ENCODE data around the gene ULK4.
"Not testable (repeated sequence)": the region's sequence is repeated elsewhere in the genome, so short reads cannot be mapped to it uniquely, and the experiment has no call there.

Gene ULK4

DNA sequence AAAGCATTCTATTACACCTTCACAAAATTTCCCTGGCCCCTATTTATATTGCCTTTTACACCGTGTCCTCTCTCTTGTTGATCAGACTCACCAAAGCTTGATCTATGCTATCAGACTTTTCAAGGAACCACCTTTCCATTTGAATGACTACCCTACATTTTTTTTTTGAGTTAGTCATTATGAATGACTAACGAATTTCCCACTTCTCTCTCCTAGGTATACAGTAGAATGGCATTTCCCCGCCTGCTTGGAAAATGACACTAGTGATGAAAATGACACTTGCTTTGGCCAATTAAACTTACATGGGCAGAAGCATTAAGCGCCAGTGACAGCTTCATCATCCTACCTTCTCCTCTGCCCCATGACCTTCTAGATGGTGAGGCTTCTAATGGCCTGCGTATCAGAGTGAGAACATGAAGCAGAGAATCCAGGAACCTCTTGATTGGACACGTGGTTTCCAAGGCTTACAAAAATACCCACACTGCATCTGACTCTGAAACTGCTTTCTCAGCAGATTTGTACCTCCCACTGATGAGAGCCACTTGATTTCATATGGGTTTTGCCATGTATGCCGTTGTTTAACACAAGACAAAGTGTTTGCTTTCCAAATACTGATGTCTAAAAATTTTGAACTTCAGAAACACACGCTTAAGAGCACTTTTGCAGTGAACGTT, 392.1 kb downstream of the ULK4 start:
- H3K4me3 ChIP-seq (ENCODE audit: low read length) = no peak overlapping the region
- TF ChIP-seq, protein P1, sequence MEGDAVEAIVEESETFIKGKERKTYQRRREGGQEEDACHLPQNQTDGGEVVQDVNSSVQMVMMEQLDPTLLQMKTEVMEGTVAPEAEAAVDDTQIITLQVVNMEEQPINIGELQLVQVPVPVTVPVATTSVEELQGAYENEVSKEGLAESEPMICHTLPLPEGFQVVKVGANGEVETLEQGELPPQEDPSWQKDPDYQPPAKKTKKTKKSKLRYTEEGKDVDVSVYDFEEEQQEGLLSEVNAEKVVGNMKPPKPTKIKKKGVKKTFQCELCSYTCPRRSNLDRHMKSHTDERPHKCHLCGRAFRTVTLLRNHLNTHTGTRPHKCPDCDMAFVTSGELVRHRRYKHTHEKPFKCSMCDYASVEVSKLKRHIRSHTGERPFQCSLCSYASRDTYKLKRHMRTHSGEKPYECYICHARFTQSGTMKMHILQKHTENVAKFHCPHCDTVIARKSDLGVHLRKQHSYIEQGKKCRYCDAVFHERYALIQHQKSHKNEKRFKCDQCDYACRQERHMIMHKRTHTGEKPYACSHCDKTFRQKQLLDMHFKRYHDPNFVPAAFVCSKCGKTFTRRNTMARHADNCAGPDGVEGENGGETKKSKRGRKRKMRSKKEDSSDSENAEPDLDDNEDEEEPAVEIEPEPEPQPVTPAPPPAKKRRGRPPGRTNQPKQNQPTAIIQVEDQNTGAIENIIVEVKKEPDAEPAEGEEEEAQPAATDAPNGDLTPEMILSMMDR (conservative IDR thresholded peaks at IDR 0.05; ENCODE audit: low read length) = no peak
- DNase-seq (ENCODE audit: low read depth) = no peak

DNA sequence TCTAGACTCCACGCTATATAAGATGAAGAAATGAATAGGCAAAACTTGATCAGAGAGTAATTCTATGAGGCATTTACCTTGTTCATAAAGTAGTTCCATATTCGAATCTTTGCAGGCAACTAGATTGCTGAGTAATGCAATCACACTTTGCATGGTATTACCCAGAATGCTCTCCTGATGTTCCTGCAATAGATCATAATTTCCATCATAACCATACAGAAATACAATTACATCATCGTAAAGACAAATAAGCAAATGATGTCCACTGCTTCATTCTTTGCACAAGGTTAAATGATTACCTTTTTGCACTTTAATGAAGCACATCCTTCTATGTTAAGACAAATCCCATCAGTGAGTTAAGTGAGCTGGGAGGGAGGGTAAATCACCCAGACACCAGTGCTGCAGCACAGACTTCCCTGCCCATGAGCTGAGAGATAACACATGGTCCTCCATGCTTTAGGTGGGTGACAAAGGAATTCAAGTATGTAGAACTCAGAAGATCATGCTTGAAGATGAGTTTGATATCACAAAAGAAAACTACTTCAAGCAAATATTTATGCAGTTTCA, 395.9 kb downstream of the ULK4 start:
- no peak for DNase-seq (ENCODE audit: low read depth)
- TF ChIP-seq, protein P1 (conservative IDR thresholded peaks at IDR 0.05; ENCODE audit: low read length) = no peak
- no peak overlapping the region for H3K4me3 ChIP-seq (ENCODE audit: low read length)

DNA sequence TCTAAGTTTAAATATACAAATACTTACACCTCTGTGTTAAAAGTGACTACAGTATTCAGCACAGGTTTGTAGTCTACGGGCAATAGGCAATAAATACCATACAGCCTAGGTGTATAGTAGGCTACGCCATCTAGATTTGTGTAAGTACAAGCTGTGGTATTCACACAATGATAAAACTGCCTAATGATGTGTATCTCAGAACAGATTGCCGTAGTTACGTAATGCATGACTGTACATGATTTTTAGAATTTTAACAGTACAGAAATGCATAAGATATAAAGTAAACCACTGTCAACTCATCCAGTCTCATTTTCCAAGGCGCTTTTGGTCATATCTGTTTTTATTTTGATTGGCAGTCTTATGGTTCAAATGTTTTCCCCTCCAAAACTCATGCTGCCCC, 396.9 kb downstream of the ULK4 start:
- no peak for DNase-seq (ENCODE audit: low read depth)
- no peak overlapping the region for H3K4me3 ChIP-seq (ENCODE audit: low read length)
- TF ChIP-seq, protein P1 (conservative IDR thresholded peaks at IDR 0.05; ENCODE audit: low read length) = no peak

DNA sequence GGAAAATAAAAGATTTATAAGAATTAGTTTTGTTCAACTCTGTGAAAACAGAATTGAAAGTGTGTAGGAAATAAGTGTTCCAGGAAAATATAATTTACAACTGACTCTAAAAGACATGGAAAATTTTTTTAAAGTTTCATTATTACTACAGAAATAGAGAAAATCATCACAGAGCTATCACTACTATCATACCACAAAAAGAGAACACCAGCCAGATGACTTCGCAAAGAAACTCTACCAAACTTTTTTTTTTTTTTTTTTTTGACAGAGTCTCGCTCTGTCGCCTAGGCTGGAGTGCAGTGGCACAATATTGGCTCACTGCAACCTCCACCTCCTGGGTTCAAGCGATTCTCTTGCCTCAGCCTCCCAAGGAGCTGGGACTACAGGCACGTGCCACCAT, 405.7 kb downstream of the ULK4 start:
- DNase-seq (ENCODE audit: low read depth) = not testable (repeated sequence)

DNA sequence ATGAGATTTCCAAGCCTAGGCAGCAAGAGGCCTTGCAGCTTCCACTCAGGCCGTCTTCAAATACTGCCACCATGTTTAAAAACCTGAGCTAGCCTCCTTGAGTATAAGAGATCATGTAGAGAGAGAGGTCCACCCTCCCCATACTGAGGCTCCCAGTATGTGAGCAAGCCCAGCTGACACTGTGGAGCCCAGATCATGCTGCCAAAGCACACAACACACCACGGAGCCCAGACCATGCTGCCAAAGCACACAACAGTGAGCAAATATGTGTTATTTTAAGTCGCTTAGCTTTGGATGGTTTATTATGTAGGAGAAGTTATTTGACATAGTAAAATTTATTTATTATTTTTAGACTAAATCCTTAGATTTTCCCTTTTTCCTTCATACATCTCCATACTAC, 428.9 kb downstream of the ULK4 start:
- no peak overlapping the region for H3K4me3 ChIP-seq (ENCODE audit: low read length)
- DNase-seq (ENCODE audit: low read depth) = no peak
- TF ChIP-seq, protein P1 (conservative IDR thresholded peaks at IDR 0.05; ENCODE audit: low read length) = no peak

More for the DNA sequence above, 405.7 kb downstream of the ULK4 start:
- H3K4me3 ChIP-seq (ENCODE audit: low read length) = not testable (repeated sequence)

DNA sequence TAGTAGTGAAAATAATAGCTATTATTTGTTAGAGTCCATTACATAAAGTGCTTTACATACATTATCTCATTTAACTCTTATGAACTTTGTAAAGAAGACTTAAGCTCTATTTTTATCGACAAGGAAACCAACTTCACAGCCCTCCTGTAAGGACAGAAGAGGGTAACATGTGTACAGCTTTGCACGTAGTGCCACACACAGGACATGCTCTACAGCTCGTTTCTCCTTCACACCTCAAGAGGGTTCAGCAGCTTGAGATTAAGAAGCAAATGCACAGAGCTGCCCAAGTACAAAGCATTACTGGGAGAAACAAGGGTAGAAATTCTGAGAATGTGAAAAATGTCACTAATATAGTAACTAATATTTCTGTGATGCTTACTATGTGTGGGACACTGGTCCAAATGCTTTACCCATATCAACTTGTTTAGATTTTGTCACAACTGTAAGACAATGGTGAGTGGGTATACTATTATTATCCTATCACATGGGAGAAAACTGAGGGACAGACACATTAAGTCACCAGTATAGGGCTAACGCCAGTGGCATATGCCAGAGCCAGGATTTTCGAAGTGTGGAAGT, 434.8 kb downstream of the ULK4 start:
- TF ChIP-seq, protein P1 (conservative IDR thresholded peaks at IDR 0.05; ENCODE audit: low read length) = no peak
- no peak for DNase-seq (ENCODE audit: low read depth)
- H3K4me3 ChIP-seq (ENCODE audit: low read length) = no peak overlapping the region

DNA sequence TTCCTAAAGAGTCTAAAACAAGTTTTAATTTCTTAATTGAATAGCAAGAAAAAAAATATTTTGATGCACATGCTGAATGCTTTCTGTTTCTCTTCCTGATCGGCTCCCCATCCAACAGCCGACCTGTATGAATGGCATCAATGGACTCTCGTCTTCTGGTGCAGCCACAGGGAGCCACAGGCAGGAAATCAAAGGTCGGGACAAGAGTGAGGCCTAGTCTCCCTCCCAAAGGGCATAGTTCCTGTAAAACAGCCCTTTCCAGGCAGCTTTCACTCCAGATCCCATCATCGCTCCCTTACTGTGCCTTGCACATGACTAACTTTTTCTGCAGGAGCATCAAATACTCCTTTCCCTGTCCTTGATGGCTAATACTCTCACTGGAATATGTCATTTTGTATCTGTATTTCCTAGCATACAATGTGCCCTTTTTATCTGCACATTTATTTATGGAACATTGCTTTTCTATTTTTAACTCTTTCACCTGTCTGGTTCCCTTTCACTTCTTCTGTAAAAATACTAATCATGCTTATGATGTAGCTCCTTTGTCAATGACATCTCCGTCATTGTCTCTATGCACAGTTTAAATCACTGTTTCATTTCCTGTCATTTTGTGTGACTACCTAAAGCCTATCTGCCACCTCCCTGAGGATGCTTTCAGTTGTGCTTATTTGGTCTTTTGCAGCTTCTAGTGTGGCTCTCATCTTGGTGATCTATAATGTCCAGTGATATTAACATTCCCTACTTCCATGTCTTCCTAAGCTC, 436.4 kb downstream of the ULK4 start:
- H3K4me3 ChIP-seq (ENCODE audit: low read length) = no peak overlapping the region
- DNase-seq (ENCODE audit: low read depth) = no peak

More for the DNA sequence above, 436.4 kb downstream of the ULK4 start:
- TF ChIP-seq, protein P1 (conservative IDR thresholded peaks at IDR 0.05; ENCODE audit: low read length) = no peak

All from AG10803 (cell line).